HUES64 (cell line): Measurements from ENCODE around the gene KRTAP1-5. TPM values are rescaled to one million over a fixed set of nuclear protein-coding genes. Genes with fewer than 3 reads are reported as not detected.
"Not testable (repeated sequence)": the region's sequence is repeated elsewhere in the genome, so short reads cannot be mapped to it uniquely, and the experiment has no call there.

ENCODE experiments used
- H3K27ac ChIP-seq: 2 replicates; pipeline ENCODE4 v1.7.0; 2013; ENCODE audit warnings: low read depth, low read length, inconsistent platforms
- H3K27me3 ChIP-seq: 2 replicates; pipeline ENCODE4 v1.6.1; 2013; ENCODE audit warnings: mild to moderate bottlenecking, low read length; ENCODE audit not compliant: insufficient read depth
- H3K36me3 ChIP-seq: 2 replicates; pipeline ENCODE4 v1.6.1; 2013; ENCODE audit warnings: mild to moderate bottlenecking, low read length; ENCODE audit not compliant: insufficient read depth
- H3K4me1 ChIP-seq: 2 replicates; pipeline ENCODE4 v1.6.1; 2013; ENCODE audit warnings: mild to moderate bottlenecking, low read length, moderate library complexity; ENCODE audit not compliant: insufficient read depth
- H3K4me3 ChIP-seq: 2 replicates; pipeline ENCODE4 v1.5.1; 2013; ENCODE audit warnings: mild to moderate bottlenecking, low read length, moderate library complexity
- H3K9ac ChIP-seq: 2 replicates; pipeline ENCODE4 v1.6.1; 2013; ENCODE audit warnings: mild to moderate bottlenecking, low read depth, low read length
- H3K9me3 ChIP-seq: 2 replicates; pipeline ENCODE4 v1.6.1; 2013; ENCODE audit warnings: low read depth, low read length; ENCODE audit not compliant: insufficient read depth
- WGBS: fragments of 150-250, 120-280 bp; methylation state at CpG from one replicate; pipeline ENCODE4 v1.1.7; 2013; ENCODE audit warnings: missing lambda C conversion rate; 5-methylcytosine and 5-hydroxymethylcytosine counted together
- polyA plus RNA-seq, 2 experiments: library from polyadenylated mRNA; stranded (reverse); fragments of 50-300 nt; gene quantifications; one replicate each; pipeline ENCODE4 v1.2.3, GENCODE V29; 2013

The KRTAP1-5 gene
- polyA plus RNA-seq (2013, experiment 1 of 2), result not detected
- not detected for polyA plus RNA-seq (2013, experiment 2 of 2)

- H3K27me3 ChIP-seq, result no peaks in the 10 kb centered on the region
- H3K27ac ChIP-seq, result no peak within 1 kb of the TSS
- H3K4me3 ChIP-seq, result no peak within 1 kb of the TSS
- H3K36me3 ChIP-seq, result no peaks in the 10 kb centered on the region
- 89% methylated on average over 9 of the region's 9 CpGs for WGBS
- H3K9ac ChIP-seq, result no peak within 1 kb of the TSS
- no peaks in the 10 kb centered on the region for H3K4me1 ChIP-seq
- no peaks in the 10 kb centered on the region for H3K9me3 ChIP-seq
These were observed at the start of gene KRTAP1-5 for GRCh38 chr17:41026715-41027471. TSS of gene KRTAP1-5 (minus strand) at chr17:41027208. CDS start at chr17:41027155, 53 bp downstream.

GRCh38 chr17:41076788-41077187 is 49.8 kb upstream of the KRTAP1-5 start:
- Histone ChIP-seq H3K4me3 (no peak overlapping the region), H3K27me3 (no peaks in the 10 kb centered on the region), H3K4me1 (no peaks in the 10 kb centered on the region), H3K9ac (no peak overlapping the region), H3K36me3 (no peaks in the 10 kb centered on the region), H3K9me3 (no peaks in the 10 kb centered on the region), H3K27ac (no peak overlapping the region)

- no peaks in the 10 kb centered on the region for H3K9me3 ChIP-seq
These were observed 46.7 kb upstream of the KRTAP1-5 start for GRCh38 chr17:41073676-41074075.

GRCh38 chr17:41071606-41072360 is 44.8 kb upstream of the KRTAP1-5 start:
- Histone ChIP-seq H3K4me3 (no peak overlapping the region), H3K9me3 (no peaks in the 10 kb centered on the region), H3K36me3 (no peaks in the 10 kb centered on the region), H3K4me1 (no peaks in the 10 kb centered on the region), H3K27me3 (no peaks in the 10 kb centered on the region), H3K27ac (no peak overlapping the region), H3K9ac (no peak overlapping the region)
- WGBS, result 94% methylated on average over 5 of the region's 5 CpGs

More at GRCh38 chr17:41073676-41074075, 46.7 kb upstream of the KRTAP1-5 start:
- H3K27me3 ChIP-seq, result no peaks in the 10 kb centered on the region
- 92% methylated on average over 2 of the region's 2 CpGs for WGBS
- H3K36me3 ChIP-seq, result no peaks in the 10 kb centered on the region
- H3K27ac ChIP-seq, result no peak overlapping the region
- H3K9ac ChIP-seq, result no peak overlapping the region
- no peaks in the 10 kb centered on the region for H3K4me1 ChIP-seq
- H3K4me3 ChIP-seq, result no peak overlapping the region

GRCh38 chr17:41069031-41069430 is 42.0 kb upstream of the KRTAP1-5 start:
- H3K27ac ChIP-seq, result no peak overlapping the region
- H3K4me3 ChIP-seq, result no peak overlapping the region
- no peak overlapping the region for H3K9ac ChIP-seq
- 95% methylated on average over 3 of the region's 3 CpGs for WGBS
- no peaks in the 10 kb centered on the region for H3K9me3 ChIP-seq
- no peaks in the 10 kb centered on the region for H3K36me3 ChIP-seq
- H3K4me1 ChIP-seq, result no peaks in the 10 kb centered on the region
- no peaks in the 10 kb centered on the region for H3K27me3 ChIP-seq

GRCh38 chr17:41067281-41067680 is 40.3 kb upstream of the KRTAP1-5 start:
- Histone ChIP-seq H3K4me1 (no peaks in the 10 kb centered on the region), H3K4me3 (no peak overlapping the region), H3K36me3 (no peaks in the 10 kb centered on the region), H3K27me3 (no peaks in the 10 kb centered on the region), H3K27ac (no peak overlapping the region), H3K9ac (no peak overlapping the region), H3K9me3 (no peaks in the 10 kb centered on the region)

GRCh38 chr17:41065829-41066624 is 39.0 kb upstream of the KRTAP1-5 start, which contains the start of gene KRTAP2-4:
TSS of gene KRTAP2-4 (minus strand) at chr17:41065879. CDS start at chr17:41065845, 34 bp downstream.
- H3K9me3 ChIP-seq, result no peaks in the 10 kb centered on the region
- no peaks in the 10 kb centered on the region for H3K36me3 ChIP-seq
- no peak within 1 kb of the TSS for H3K27ac ChIP-seq
- no peak within 1 kb of the TSS for H3K4me3 ChIP-seq
- no peaks in the 10 kb centered on the region for H3K4me1 ChIP-seq
- H3K27me3 ChIP-seq, result no peaks in the 10 kb centered on the region
- WGBS, result 93% methylated on average over 6 of the region's 6 CpGs
- no peak within 1 kb of the TSS for H3K9ac ChIP-seq

- WGBS, result 97% methylated on average over 3 of the region's 16 CpGs
- H3K4me3 ChIP-seq, H3K9ac ChIP-seq, H3K36me3 ChIP-seq, H3K27ac ChIP-seq, H3K27me3 ChIP-seq, H3K9me3 ChIP-seq, H3K4me1 ChIP-seq: not testable (repeated sequence)
These were observed 38.1 kb upstream of the KRTAP1-5 start for GRCh38 chr17:41065016-41065689.

GRCh38 chr17:41064301-41064700 is 37.3 kb upstream of the KRTAP1-5 start:
- H3K36me3 ChIP-seq, result no peaks in the 10 kb centered on the region
- no peak overlapping the region for H3K4me3 ChIP-seq
- no peak overlapping the region for H3K27ac ChIP-seq
- H3K9ac ChIP-seq, result no peak overlapping the region
- no peaks in the 10 kb centered on the region for H3K27me3 ChIP-seq
- peaks cover 3% of the 10 kb centered on the region; the same call in 1 of the 2 replicates for H3K4me1 ChIP-seq
- no CpG with 5 or more reads among the region's 1 CpG for WGBS
- H3K9me3 ChIP-seq, result no peaks in the 10 kb centered on the region

- Histone ChIP-seq H3K9me3 (no peaks in the 10 kb centered on the region), H3K27me3 (no peaks in the 10 kb centered on the region), H3K27ac (no peak overlapping the region), H3K4me1 (peaks cover 7% of the 10 kb centered on the region; the same call in 1 of the 2 replicates), H3K4me3 (no peak overlapping the region), H3K9ac (no peak overlapping the region), H3K36me3 (no peaks in the 10 kb centered on the region)
- 97% methylated on average over 2 of the region's 4 CpGs for WGBS
These were observed 36.4 kb upstream of the KRTAP1-5 start for GRCh38 chr17:41063449-41063848.
